Measurements from ENCODE around the gene UBE3D.

UBE3D gene

DNA sequence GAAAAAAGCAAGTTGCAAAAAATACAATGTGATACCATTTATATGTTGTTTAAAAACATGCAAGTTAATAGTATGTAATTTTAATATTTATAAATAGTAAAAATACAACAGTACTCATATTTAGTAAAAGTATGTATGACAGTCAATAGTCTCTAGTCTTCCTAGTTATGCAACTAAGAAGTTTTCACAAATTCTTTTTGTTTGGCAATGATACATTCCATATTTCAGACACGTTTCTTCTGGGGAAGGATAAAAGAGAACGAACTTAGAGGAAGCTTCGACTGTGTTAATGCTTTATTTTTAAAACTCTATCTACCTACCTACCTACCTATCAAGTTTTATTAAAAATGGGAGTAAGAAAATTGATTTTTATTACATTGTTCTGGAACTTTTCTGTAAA lies 77.7 kb downstream of the UBE3D start:
- TF ChIP-seq TOX (CRISPR knock-in tag; IDR thresholded peaks at IDR 0.05; ENCODE audit: borderline replicate concordance) (no peak), ZNF70 (CRISPR knock-in tag; IDR thresholded peaks at IDR 0.05) (no peak), ESRRG (CRISPR knock-in tag; IDR thresholded peaks at IDR 0.05) (no peak), ISL1 (CRISPR knock-in tag; IDR thresholded peaks at IDR 0.05) (no peak), ZNF565 (CRISPR knock-in tag; conservative IDR thresholded peaks at IDR 0.05; ENCODE audit: low read depth) (no peak), PPARA (CRISPR knock-in tag; IDR thresholded peaks at IDR 0.05; ENCODE audit: borderline replicate concordance) (no peak), GLIS3 (CRISPR knock-in tag; IDR thresholded peaks at IDR 0.05) (no peak), POU6F1 (CRISPR knock-in tag; IDR thresholded peaks at IDR 0.05; ENCODE audit: borderline replicate concordance, low read depth) (no peak), TCF4 (CRISPR knock-in tag; IDR thresholded peaks at IDR 0.05; ENCODE audit: borderline replicate concordance) (no peak), OSR1 (CRISPR knock-in tag; IDR thresholded peaks at IDR 0.05) (no peak), ARNTL (CRISPR knock-in tag; IDR thresholded peaks at IDR 0.05; ENCODE audit: borderline replicate concordance, low read depth) (no peak), ZFP30 (CRISPR knock-in tag; IDR thresholded peaks at IDR 0.05) (no peak), SNAI2 (CRISPR knock-in tag; IDR thresholded peaks at IDR 0.05) (no peak)
- TF ChIP-seq, protein P1, sequence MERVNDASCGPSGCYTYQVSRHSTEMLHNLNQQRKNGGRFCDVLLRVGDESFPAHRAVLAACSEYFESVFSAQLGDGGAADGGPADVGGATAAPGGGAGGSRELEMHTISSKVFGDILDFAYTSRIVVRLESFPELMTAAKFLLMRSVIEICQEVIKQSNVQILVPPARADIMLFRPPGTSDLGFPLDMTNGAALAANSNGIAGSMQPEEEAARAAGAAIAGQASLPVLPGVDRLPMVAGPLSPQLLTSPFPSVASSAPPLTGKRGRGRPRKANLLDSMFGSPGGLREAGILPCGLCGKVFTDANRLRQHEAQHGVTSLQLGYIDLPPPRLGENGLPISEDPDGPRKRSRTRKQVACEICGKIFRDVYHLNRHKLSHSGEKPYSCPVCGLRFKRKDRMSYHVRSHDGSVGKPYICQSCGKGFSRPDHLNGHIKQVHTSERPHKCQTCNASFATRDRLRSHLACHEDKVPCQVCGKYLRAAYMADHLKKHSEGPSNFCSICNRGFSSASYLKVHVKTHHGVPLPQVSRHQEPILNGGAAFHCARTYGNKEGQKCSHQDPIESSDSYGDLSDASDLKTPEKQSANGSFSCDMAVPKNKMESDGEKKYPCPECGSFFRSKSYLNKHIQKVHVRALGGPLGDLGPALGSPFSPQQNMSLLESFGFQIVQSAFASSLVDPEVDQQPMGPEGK (CRISPR knock-in tag; IDR thresholded peaks at IDR 0.05; ENCODE audit: borderline replicate concordance): no peak
- no peak for ATAC-seq

DNA sequence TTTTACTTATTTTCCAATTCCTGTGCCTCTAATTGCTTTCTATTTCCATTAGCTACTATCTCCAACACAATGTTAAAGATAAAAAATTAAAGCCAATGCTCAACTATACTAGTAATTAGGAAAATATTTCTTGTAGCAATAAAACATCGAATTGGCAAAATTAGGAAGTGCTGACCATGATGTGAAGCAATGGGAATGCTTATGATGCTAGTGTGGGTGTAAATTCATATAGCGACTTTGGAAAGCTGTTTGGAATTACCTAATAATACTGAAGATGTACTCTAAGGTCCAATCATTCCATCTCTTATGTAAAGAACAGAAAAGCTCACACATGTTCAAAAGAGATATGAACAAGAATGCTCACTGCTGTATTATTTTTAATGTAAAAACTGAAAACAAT lies 78.2 kb downstream of the UBE3D start:
- TF ChIP-seq ZFP3 (CRISPR knock-in tag; IDR thresholded peaks at IDR 0.05) (no peak), ZNF8 (CRISPR knock-in tag; IDR thresholded peaks at IDR 0.05) (no peak), CREB5 (CRISPR knock-in tag; IDR thresholded peaks at IDR 0.05; ENCODE audit: low read depth) (no peak), ZFP30 (CRISPR knock-in tag; IDR thresholded peaks at IDR 0.05) (no peak), SNAI2 (CRISPR knock-in tag; IDR thresholded peaks at IDR 0.05) (no peak), GLIS3 (CRISPR knock-in tag; IDR thresholded peaks at IDR 0.05) (no peak), TOX (CRISPR knock-in tag; IDR thresholded peaks at IDR 0.05; ENCODE audit: borderline replicate concordance) (no peak)
- TF ChIP-seq, protein P1 (CRISPR knock-in tag; IDR thresholded peaks at IDR 0.05; ENCODE audit: borderline replicate concordance): no peak
- no peak for ATAC-seq

- ATAC-seq: no peak
- TF ChIP-seq ZFP30 (CRISPR knock-in tag; IDR thresholded peaks at IDR 0.05) (no peak), TCF4 (CRISPR knock-in tag; IDR thresholded peaks at IDR 0.05; ENCODE audit: borderline replicate concordance) (no peak), TOX (CRISPR knock-in tag; IDR thresholded peaks at IDR 0.05; ENCODE audit: borderline replicate concordance) (no peak), OSR1 (CRISPR knock-in tag; IDR thresholded peaks at IDR 0.05) (no peak), CREB5 (CRISPR knock-in tag; IDR thresholded peaks at IDR 0.05; ENCODE audit: low read depth) (no peak), PPARA (CRISPR knock-in tag; IDR thresholded peaks at IDR 0.05; ENCODE audit: borderline replicate concordance) (no peak)
Observed at GRCh38 chr6:82984720-82985119, 80.9 kb downstream of the UBE3D start.

GRCh38 chr6:82980086-82980485 lies 85.6 kb downstream of the UBE3D start:
- ATAC-seq: no peak; the same call in 2 of the 3 replicates
- TF ChIP-seq CREB5 (CRISPR knock-in tag; IDR thresholded peaks at IDR 0.05; ENCODE audit: low read depth): no peak
- no peak for TF ChIP-seq SNAI2 (CRISPR knock-in tag; IDR thresholded peaks at IDR 0.05)
- TF ChIP-seq, protein P1 (CRISPR knock-in tag; IDR thresholded peaks at IDR 0.05; ENCODE audit: borderline replicate concordance): no peak
- TF ChIP-seq ZNF70 (CRISPR knock-in tag; IDR thresholded peaks at IDR 0.05): no peak
- no peak for TF ChIP-seq ZFP30 (CRISPR knock-in tag; IDR thresholded peaks at IDR 0.05)
- TF ChIP-seq TOX (CRISPR knock-in tag; IDR thresholded peaks at IDR 0.05; ENCODE audit: borderline replicate concordance): no peak
- no peak for TF ChIP-seq ZNF565 (CRISPR knock-in tag; conservative IDR thresholded peaks at IDR 0.05; ENCODE audit: low read depth)
- TF ChIP-seq POU6F1 (CRISPR knock-in tag; IDR thresholded peaks at IDR 0.05; ENCODE audit: borderline replicate concordance, low read depth): no peak
- TF ChIP-seq ARNTL (CRISPR knock-in tag; IDR thresholded peaks at IDR 0.05; ENCODE audit: borderline replicate concordance, low read depth): no peak
- TF ChIP-seq PPARA (CRISPR knock-in tag; IDR thresholded peaks at IDR 0.05; ENCODE audit: borderline replicate concordance): no peak
- TF ChIP-seq, protein P2, sequence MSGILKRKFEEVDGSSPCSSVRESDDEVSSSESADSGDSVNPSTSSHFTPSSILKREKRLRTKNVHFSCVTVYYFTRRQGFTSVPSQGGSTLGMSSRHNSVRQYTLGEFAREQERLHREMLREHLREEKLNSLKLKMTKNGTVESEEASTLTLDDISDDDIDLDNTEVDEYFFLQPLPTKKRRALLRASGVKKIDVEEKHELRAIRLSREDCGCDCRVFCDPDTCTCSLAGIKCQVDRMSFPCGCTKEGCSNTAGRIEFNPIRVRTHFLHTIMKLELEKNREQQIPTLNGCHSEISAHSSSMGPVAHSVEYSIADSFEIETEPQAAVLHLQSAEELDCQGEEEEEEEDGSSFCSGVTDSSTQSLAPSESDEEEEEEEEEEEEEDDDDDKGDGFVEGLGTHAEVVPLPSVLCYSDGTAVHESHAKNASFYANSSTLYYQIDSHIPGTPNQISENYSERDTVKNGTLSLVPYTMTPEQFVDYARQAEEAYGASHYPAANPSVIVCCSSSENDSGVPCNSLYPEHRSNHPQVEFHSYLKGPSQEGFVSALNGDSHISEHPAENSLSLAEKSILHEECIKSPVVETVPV (CRISPR knock-in tag; IDR thresholded peaks at IDR 0.05): no peak

All from SK-N-SH treated with all-trans-retinoic acid at 6 μM for 48 hours (cell line).